ENCODE measurements around the gene CCN5. TPM values are rescaled to one million over a fixed set of nuclear protein-coding genes. Genes with fewer than 3 reads are reported as not detected.

CCN5 gene
- total RNA-seq, 2 donors from 2014 or later, result not detected

DNA sequence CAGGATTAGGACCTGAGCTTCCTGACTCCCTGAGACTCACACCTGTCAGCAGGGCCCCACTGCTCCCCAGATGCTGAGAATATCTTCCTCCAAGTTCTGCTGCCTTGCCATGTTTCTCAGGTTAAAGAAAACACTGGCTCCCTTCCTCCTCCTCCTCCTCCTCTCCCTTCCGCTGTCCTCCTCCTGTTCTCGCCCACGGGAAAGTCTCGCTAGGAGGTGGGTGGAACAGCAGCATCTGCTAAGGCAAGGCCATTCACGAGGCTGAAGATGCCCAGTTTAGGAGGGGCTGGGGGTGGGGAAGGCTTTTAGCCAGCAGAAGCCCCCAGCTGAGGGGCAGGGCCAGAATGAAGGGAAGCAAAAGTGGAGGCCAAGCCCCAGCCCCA, 54.3 kb downstream of the CCN5 start:
- H3K36me3 Mint-ChIP-seq (ENCODE audit: low read depth), result no peaks in the 10 kb centered on the region

DNA sequence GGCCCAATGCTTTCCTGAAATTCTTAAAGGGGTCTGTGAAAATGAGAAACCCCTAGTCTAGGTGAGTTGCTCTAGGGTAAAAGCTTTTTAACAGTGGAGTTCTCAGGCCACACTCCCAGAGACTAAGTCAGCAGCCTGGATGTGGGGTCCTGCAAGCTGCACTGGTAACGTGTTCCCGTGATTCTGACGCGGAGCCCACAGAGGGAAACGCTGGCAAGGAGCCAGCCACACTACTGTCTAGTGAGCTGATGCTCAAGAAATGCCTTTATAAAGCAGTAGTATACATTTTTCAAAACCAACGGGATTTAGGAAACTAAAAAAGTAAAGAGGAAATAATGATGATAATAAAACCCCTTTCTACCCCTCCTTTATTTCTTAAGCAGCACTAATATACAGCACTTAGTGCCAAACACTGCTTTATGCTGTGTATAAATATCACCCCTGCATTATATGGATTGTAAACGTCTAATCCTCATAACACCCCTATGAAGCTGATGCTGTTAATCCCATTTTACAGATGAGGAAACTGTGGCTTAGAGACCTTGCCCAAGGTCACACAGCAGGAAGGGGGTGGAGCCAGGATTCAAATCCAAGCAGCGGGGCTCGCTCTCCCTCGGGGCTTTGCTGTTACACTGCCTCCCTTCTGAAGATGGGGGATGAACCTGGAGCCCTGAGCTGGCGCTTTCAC, 55.5 kb downstream of the CCN5 start:
- H3K4me1 Mint-ChIP-seq, result peaks cover 2% of the 10 kb centered on the region
- H3K27me3 ChIP-seq (ENCODE audit: control insufficient read depth, insufficient read depth, low read length, poor library complexity, severe bottlenecking), result peaks cover under 1% of the 10 kb centered on the region
- no peak for DNase-seq
- TF ChIP-seq, protein P1, sequence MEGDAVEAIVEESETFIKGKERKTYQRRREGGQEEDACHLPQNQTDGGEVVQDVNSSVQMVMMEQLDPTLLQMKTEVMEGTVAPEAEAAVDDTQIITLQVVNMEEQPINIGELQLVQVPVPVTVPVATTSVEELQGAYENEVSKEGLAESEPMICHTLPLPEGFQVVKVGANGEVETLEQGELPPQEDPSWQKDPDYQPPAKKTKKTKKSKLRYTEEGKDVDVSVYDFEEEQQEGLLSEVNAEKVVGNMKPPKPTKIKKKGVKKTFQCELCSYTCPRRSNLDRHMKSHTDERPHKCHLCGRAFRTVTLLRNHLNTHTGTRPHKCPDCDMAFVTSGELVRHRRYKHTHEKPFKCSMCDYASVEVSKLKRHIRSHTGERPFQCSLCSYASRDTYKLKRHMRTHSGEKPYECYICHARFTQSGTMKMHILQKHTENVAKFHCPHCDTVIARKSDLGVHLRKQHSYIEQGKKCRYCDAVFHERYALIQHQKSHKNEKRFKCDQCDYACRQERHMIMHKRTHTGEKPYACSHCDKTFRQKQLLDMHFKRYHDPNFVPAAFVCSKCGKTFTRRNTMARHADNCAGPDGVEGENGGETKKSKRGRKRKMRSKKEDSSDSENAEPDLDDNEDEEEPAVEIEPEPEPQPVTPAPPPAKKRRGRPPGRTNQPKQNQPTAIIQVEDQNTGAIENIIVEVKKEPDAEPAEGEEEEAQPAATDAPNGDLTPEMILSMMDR (conservative IDR thresholded peaks at IDR 0.05), result no peak
- H3K9ac ChIP-seq (ENCODE audit: extremely low read depth, low read length, poor library complexity, severe bottlenecking), result no peak overlapping the region
- no peak overlapping the region for H3K4me3 ChIP-seq (ENCODE audit: low read length)
- H3K9me3 ChIP-seq (ENCODE audit: control insufficient read depth, low read length), result no peaks in the 10 kb centered on the region
- no peaks in the 10 kb centered on the region for H3K9me3 Mint-ChIP-seq
- H3K27ac Mint-ChIP-seq, result no peak overlapping the region
- H3K27ac ChIP-seq (ENCODE audit: low read depth, low read length), result no peak overlapping the region
- H3K4me3 Mint-ChIP-seq, result no peak overlapping the region
- no peaks in the 10 kb centered on the region for H3K36me3 Mint-ChIP-seq (ENCODE audit: low read depth)
- no peaks in the 10 kb centered on the region for H3K27me3 Mint-ChIP-seq (ENCODE audit: insufficient read depth)
- no peaks in the 10 kb centered on the region for H3K36me3 ChIP-seq (ENCODE audit: control insufficient read depth, insufficient read depth, low read length)
- H3K4me1 ChIP-seq (ENCODE audit: control insufficient read depth, insufficient read depth, low read length), result peaks cover under 1% of the 10 kb centered on the region
- WGBS, 2 experiments (ENCODE audit: insufficient coverage in 1 of 2, insufficient read length in 1 of 2), result 88 to 89% methylated on average over 8 to 10 of the region's 11 CpGs

More for the DNA sequence above, 54.3 kb downstream of the CCN5 start:
- no peak for DNase-seq
- Mint-ChIP-seq H3K27ac (no peak overlapping the region), H3K27me3 (ENCODE audit: insufficient read depth) (no peaks in the 10 kb centered on the region), H3K4me1 (peaks cover 9% of the 10 kb centered on the region), H3K9me3 (no peaks in the 10 kb centered on the region), H3K4me3 (no peak overlapping the region)
- Histone ChIP-seq H3K36me3 (ENCODE audit: control insufficient read depth, insufficient read depth, low read length) (no peaks in the 10 kb centered on the region), H3K9ac (ENCODE audit: extremely low read depth, low read length, poor library complexity, severe bottlenecking) (no peak overlapping the region), H3K4me3 (ENCODE audit: low read length) (no peak overlapping the region), H3K9me3 (ENCODE audit: control insufficient read depth, low read length) (no peaks in the 10 kb centered on the region), H3K27ac (ENCODE audit: low read depth, low read length) (no peak overlapping the region), H3K4me1 (ENCODE audit: control insufficient read depth, insufficient read depth, low read length) (peaks cover 3% of the 10 kb centered on the region), H3K27me3 (ENCODE audit: control insufficient read depth, insufficient read depth, low read length, poor library complexity, severe bottlenecking) (no peaks in the 10 kb centered on the region)
- 73% methylated on average over 5 of the region's 5 CpGs; no CpG with 5 or more reads in 1 of the 2 experiments for WGBS, 2 experiments (ENCODE audit: insufficient coverage in 1 of 2, insufficient read length in 1 of 2)
- TF ChIP-seq, protein P1 (conservative IDR thresholded peaks at IDR 0.05), result no peak

- WGBS, 2 experiments (ENCODE audit: insufficient coverage in 1 of 2, insufficient read length in 1 of 2), result 89 to 100% methylated on average over 5 to 8 of the region's 8 CpGs
- DNase-seq, result no peak
- no peaks in the 10 kb centered on the region for H3K4me1 Mint-ChIP-seq
These were observed 56.0 kb downstream of the CCN5 start for GRCh38 chr20:44771172-44771535.

More at GRCh38 chr20:44771172-44771535, 56.0 kb downstream of the CCN5 start:
- H3K9me3 Mint-ChIP-seq, result no peaks in the 10 kb centered on the region
- peaks cover under 1% of the 10 kb centered on the region for H3K27me3 Mint-ChIP-seq (ENCODE audit: insufficient read depth)
- Histone ChIP-seq H3K4me3 (ENCODE audit: low read length) (no peak overlapping the region), H3K27ac (ENCODE audit: low read depth, low read length) (no peak overlapping the region), H3K4me1 (ENCODE audit: control insufficient read depth, insufficient read depth, low read length) (no peaks in the 10 kb centered on the region), H3K9me3 (ENCODE audit: control insufficient read depth, low read length) (no peaks in the 10 kb centered on the region), H3K9ac (ENCODE audit: extremely low read depth, low read length, poor library complexity, severe bottlenecking) (no peak overlapping the region), H3K27me3 (ENCODE audit: control insufficient read depth, insufficient read depth, low read length, poor library complexity, severe bottlenecking) (peaks cover 6% of the 10 kb centered on the region), H3K36me3 (ENCODE audit: control insufficient read depth, insufficient read depth, low read length) (no peaks in the 10 kb centered on the region)
- H3K36me3 Mint-ChIP-seq (ENCODE audit: low read depth), result no peaks in the 10 kb centered on the region
- TF ChIP-seq, protein P1 (conservative IDR thresholded peaks at IDR 0.05), result no peak
- no peak overlapping the region for H3K4me3 Mint-ChIP-seq
- no peak overlapping the region for H3K27ac Mint-ChIP-seq
